H1 (cell line): ENCODE measurements around the gene PSME3. TPM values are rescaled to one million over a fixed set of nuclear protein-coding genes. Genes with fewer than 3 reads are reported as not detected.
"Not testable (repeated sequence)": the region's sequence is repeated elsewhere in the genome, so short reads cannot be mapped to it uniquely, and the experiment has no call there.

Source experiments
- CTCF ChIA-PET: fragments of 300-600 bp; sonication (Branson Sonifier 250); formaldehyde crosslinking; loops from one replicate; lab custom pipeline; 2021; ENCODE audit not compliant: partially characterized antibody; lab: Charles Lee
- POLR2A ChIA-PET: fragments of 300-600 bp; sonication (Branson Sonifier 250); formaldehyde crosslinking; loops from one replicate; lab custom pipeline; 2021; ENCODE audit warnings: inconsistent platforms; ENCODE audit not compliant: partially characterized antibody; lab: Charles Lee
- DNase-seq, 2 experiments: peaks; one replicate each; pipeline versions ENCODE4 v3.0.0 to v3.0.0-alpha.2; 2010 to 2022; ENCODE audit warnings: low spot score in 2 of 2, low read depth in 1 of 2, mixed read lengths in 1 of 2
- FAIRE-seq: peaks from 2 replicates; lab custom pipeline; 2011; peaks lifted over from hg19 to GRCh38; lab: Jason Lieb, UNC
- H2AFZ ChIP-seq: 2 replicates; pipeline ENCODE4 v1.8.1; 2012; ENCODE audit warnings: low read length, inconsistent platforms
- H2AK5ac ChIP-seq: 2 replicates; pipeline ENCODE4 v1.6.1; 2013; ENCODE audit warnings: low read depth, low read length
- H2BK120ac ChIP-seq: replicated peaks from 2 replicates; pipeline ENCODE3; 2013; ENCODE audit warnings: low read depth, low read length, inconsistent platforms
- H2BK12ac ChIP-seq: 2 replicates; pipeline ENCODE4 v1.6.1; 2013; ENCODE audit warnings: low read depth, low read length
- H2BK15ac ChIP-seq: 2 replicates; pipeline ENCODE4 v1.6.1; 2013; ENCODE audit warnings: low read length
- H2BK20ac ChIP-seq: 2 replicates; pipeline ENCODE4 v1.6.1; 2013; ENCODE audit warnings: low read length
- H2BK5ac ChIP-seq: 2 replicates; pipeline ENCODE4 v1.6.1; 2013; ENCODE audit warnings: low read depth, low read length
- H3K14ac ChIP-seq: 2 replicates; pipeline ENCODE4 v1.6.1; 2013; ENCODE audit warnings: inconsistent platforms; ENCODE audit not compliant: insufficient read length
- H3K18ac ChIP-seq: 2 replicates; pipeline ENCODE4 v1.6.1; 2013; ENCODE audit warnings: low read length; ENCODE audit errors: extremely low read depth
- H3K23ac ChIP-seq: 2 replicates; pipeline ENCODE4 v1.6.1; 2013; ENCODE audit warnings: inconsistent platforms; ENCODE audit not compliant: insufficient read length
- H3K23me2 ChIP-seq: 2 replicates; pipeline ENCODE4 v1.6.1; 2013; ENCODE audit warnings: low read depth, low read length
- H3K27ac ChIP-seq: 2 replicates; pipeline ENCODE4 v1.6.1; 2011; ENCODE audit warnings: low read depth, low read length, inconsistent platforms
- H3K27me3 ChIP-seq, 4 experiments: replicated peaks in 1 of 4; 1 replicate in 1 of 4; 2 replicates in 3 of 4; pipeline versions ENCODE4 v1.6.1 to v1.8.1; 2011 to 2013; ENCODE audit warnings: low read length in 3 of 4, mild to moderate bottlenecking in 3 of 4, inconsistent platforms in 2 of 4, mixed read lengths in 2 of 4, moderate library complexity in 1 of 4; ENCODE audit not compliant: control insufficient read depth in 3 of 4, insufficient read depth in 3 of 4; ENCODE audit errors: extremely low read depth in 1 of 4
- H3K36me3 ChIP-seq, 4 experiments: 2 replicates each; pipeline versions ENCODE4 v1.6.1 to v1.8.1; 2011 to 2013; ENCODE audit warnings: mild to moderate bottlenecking in 4 of 4, low read length in 3 of 4, moderate library complexity in 2 of 4, control low read depth in 1 of 4, inconsistent platforms in 1 of 4; ENCODE audit not compliant: insufficient read depth in 4 of 4, control insufficient read depth in 2 of 4
- H3K4ac ChIP-seq: replicated peaks from 2 replicates; pipeline ENCODE3; 2013; ENCODE audit warnings: low read length, low read depth, mixed read lengths, inconsistent platforms; ENCODE audit not compliant: insufficient read length
- H3K4me1 ChIP-seq, 4 experiments: replicated peaks in 1 of 4; 1 replicate in 1 of 4; 2 replicates in 3 of 4; pipeline versions ENCODE4 v1.6.1 to v1.8.1; 2011 to 2013; ENCODE audit warnings: low read length in 3 of 4, inconsistent platforms in 2 of 4, mixed read lengths in 1 of 4; ENCODE audit not compliant: insufficient read depth in 4 of 4, control insufficient read depth in 3 of 4
- H3K4me2 ChIP-seq, 2 experiments: 2 replicates each; pipeline versions ENCODE4 v1.6.1 to v1.8.1; 2011 to 2013; ENCODE audit warnings: low read depth in 2 of 2, low read length in 2 of 2, control low read depth in 1 of 2, inconsistent platforms in 1 of 2, mild to moderate bottlenecking in 1 of 2; ENCODE audit not compliant: insufficient read depth in 1 of 2
- H3K4me3 ChIP-seq, 4 experiments: fragments of 200-600, 300-600 bp in 1 of 4; sonication (generic), shearing (Covaris generic), sonication (Bioruptor Twin) in 1 of 4; 2 replicates each; pipeline versions ENCODE4 v1.5.1 to v1.8.1; 2011 to 2016; ENCODE audit warnings: low read length in 4 of 4, low read depth in 3 of 4, control low read depth in 2 of 4, inconsistent platforms in 2 of 4, mild to moderate bottlenecking in 2 of 4, mixed read lengths in 1 of 4, moderate library complexity in 1 of 4; ENCODE audit not compliant: insufficient read depth in 2 of 4; ENCODE audit errors: extremely low read depth in 1 of 4
- H3K56ac ChIP-seq: replicated peaks from 2 replicates; pipeline ENCODE3; 2013; ENCODE audit warnings: low read depth, mild to moderate bottlenecking, mixed read lengths, low read length, inconsistent platforms; ENCODE audit not compliant: insufficient read length
- H3K79me1 ChIP-seq: 2 replicates; pipeline ENCODE4 v1.6.1; 2013; ENCODE audit warnings: low read depth, low read length, control low read depth
- H3K79me2 ChIP-seq, 2 experiments: 2 replicates each; pipeline versions ENCODE4 v1.6.1 to v1.8.1; 2012 to 2013; ENCODE audit warnings: low read length in 2 of 2, mild to moderate bottlenecking in 2 of 2, inconsistent platforms in 1 of 2; ENCODE audit not compliant: insufficient read depth in 2 of 2, control insufficient read depth in 1 of 2
- H3K9ac ChIP-seq, 4 experiments: replicated peaks in 1 of 4; 1 replicate in 1 of 4; 2 replicates in 3 of 4; pipeline versions ENCODE4 v1.6.1 to v1.8.1; 2011 to 2013; ENCODE audit warnings: low read depth in 3 of 4, low read length in 3 of 4, control low read depth in 2 of 4, mild to moderate bottlenecking in 2 of 4, moderate library complexity in 2 of 4, inconsistent platforms in 1 of 4; ENCODE audit errors: extremely low read depth in 1 of 4
- H3K9me3 ChIP-seq, 2 experiments: 2 replicates each; pipeline versions ENCODE4 v1.6.1 to v1.8.1; 2012 to 2013; ENCODE audit warnings: mild to moderate bottlenecking in 2 of 2, moderate library complexity in 2 of 2, control low read depth in 1 of 2, inconsistent platforms in 1 of 2, low read depth in 1 of 2, low read length in 1 of 2, mixed read lengths in 1 of 2; ENCODE audit not compliant: insufficient read depth in 2 of 2
- H4K20me1 ChIP-seq, 2 experiments: replicated peaks in 1 of 2; 2 replicates each; pipeline versions ENCODE3 to v1.8.1; 2011 to 2013; ENCODE audit warnings: inconsistent platforms in 2 of 2, low read length in 2 of 2, mild to moderate bottlenecking in 1 of 2; ENCODE audit not compliant: insufficient read depth in 2 of 2, control insufficient read depth in 1 of 2
- H4K5ac ChIP-seq: 2 replicates; pipeline ENCODE4 v1.6.1; 2013; ENCODE audit warnings: low read length, low read depth, mixed read lengths, inconsistent platforms; ENCODE audit not compliant: insufficient read length
- H4K8ac ChIP-seq: 2 replicates; pipeline ENCODE4 v1.8.0; 2013; ENCODE audit warnings: mild to moderate bottlenecking, moderate library complexity, low read length, inconsistent platforms; ENCODE audit not compliant: insufficient read depth; ENCODE audit errors: extremely low read depth
- H4K91ac ChIP-seq: replicated peaks from 2 replicates; pipeline ENCODE3; 2013; ENCODE audit warnings: low read length, mixed read lengths, inconsistent platforms; ENCODE audit not compliant: insufficient read length
- WGBS, 2 experiments: shearing (Covaris generic) in 1 of 2; methylation state at CpG; one replicate each; pipeline versions ENCODE4 v1.1.6 to v1.1.7; 2013 to 2015; ENCODE audit warnings: low lambda C conversion rate in 2 of 2, mixed read lengths in 2 of 2, inconsistent platforms in 1 of 2, low coverage in 1 of 2, missing lambda C conversion rate in 1 of 2; ENCODE audit not compliant: insufficient replicate concordance in 2 of 2, insufficient coverage in 1 of 2, insufficient read length in 1 of 2; ENCODE audit errors: extremely low coverage in 1 of 2, missing lambda C conversion rate in 1 of 2; 5-methylcytosine and 5-hydroxymethylcytosine counted together
- polyA plus RNA-seq, 7 experiments: library from polyadenylated mRNA; depleted of rRNA in 3 of 7; stranded (reverse) in 5 of 7; unstranded in 2 of 7; fragments of >200 nt in 5 of 7; fragments of 200-250 nt in 2 of 7; gene quantifications; 1 replicate in 5 of 7; 2 replicates in 1 of 7; 4 replicates in 1 of 7; pipeline versions ENCODE4 v1.2.1 to v1.2.3, GENCODE V29; 2011 to 2013; ENCODE audit warnings: missing spikeins in 2 of 7, mixed read lengths in 2 of 7
- total RNA-seq: library from RNA; stranded (reverse); fragmentation: NEBNext Ultra II Directional; extraction: Animal tissue kit (Norgen Biotek cat#: 25700); gene quantifications from 2 replicates; pipeline ENCODE4 v1.2.1, GENCODE V29; 2021

PSME3 gene
- total and polyA plus RNA-seq, 2 of the 8 experiments (the other 6 are each of a cell fraction or from before 2014, with no cell fraction given), result 149 to 224 TPM

DNA sequence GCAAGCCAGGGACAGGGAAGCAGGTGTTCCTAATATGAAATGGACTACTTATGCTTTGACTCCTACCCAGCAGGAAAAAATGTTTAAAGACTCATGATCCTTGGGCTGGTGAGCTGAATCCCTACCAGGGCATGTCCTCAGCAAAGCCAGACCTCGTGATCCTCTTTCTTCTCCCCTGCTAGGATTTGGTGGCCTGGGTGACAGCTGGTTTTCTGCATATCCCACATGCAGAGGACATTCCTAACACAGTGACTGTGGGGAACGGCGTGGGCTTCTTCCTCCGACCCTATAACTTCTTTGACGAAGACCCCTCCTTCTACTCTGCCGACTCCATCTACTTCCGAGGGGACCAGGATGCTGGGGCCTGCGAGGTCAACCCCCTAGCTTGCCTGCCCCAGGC, 22.9 kb downstream of the PSME3 start:
- not testable (repeated sequence) for H3K4me3 ChIP-seq, H3K23me2 ChIP-seq, H3K56ac ChIP-seq, H3K36me3 ChIP-seq, H3K27ac ChIP-seq, H2BK120ac ChIP-seq, H2BK20ac ChIP-seq, DNase-seq, H3K9me3 ChIP-seq, H3K4me1 ChIP-seq, H4K8ac ChIP-seq, H3K18ac ChIP-seq, H3K4ac ChIP-seq, H3K23ac ChIP-seq, H3K27me3 ChIP-seq, H4K20me1 ChIP-seq, H3K9ac ChIP-seq, H4K5ac ChIP-seq, H3K4me2 ChIP-seq, H2BK15ac ChIP-seq, H3K79me2 ChIP-seq, H2BK5ac ChIP-seq, H2AK5ac ChIP-seq, H3K14ac ChIP-seq, H3K79me1 ChIP-seq, H4K91ac ChIP-seq, H2AFZ ChIP-seq, FAIRE-seq, H2BK12ac ChIP-seq
- POLR2A ChIA-PET, result interaction anchor here (1.1 to 2.7 kb wide), 3 partner anchors 8 to 143 kb away, joined by 3 to 19 read pairs (median 4); partner anchors contain the start of gene AOC2
- CTCF ChIA-PET, result interaction anchor here (1.1 to 6.8 kb wide), 3 partner anchors 11 to 73 kb away, joined by 3 to 55 read pairs (median 13); partner anchors contain the start of gene AOC2
- 86% methylated on average over 5 of the region's 8 CpGs; no CpG with 5 or more reads in 1 of the 2 experiments for WGBS, 2 experiments

DNA sequence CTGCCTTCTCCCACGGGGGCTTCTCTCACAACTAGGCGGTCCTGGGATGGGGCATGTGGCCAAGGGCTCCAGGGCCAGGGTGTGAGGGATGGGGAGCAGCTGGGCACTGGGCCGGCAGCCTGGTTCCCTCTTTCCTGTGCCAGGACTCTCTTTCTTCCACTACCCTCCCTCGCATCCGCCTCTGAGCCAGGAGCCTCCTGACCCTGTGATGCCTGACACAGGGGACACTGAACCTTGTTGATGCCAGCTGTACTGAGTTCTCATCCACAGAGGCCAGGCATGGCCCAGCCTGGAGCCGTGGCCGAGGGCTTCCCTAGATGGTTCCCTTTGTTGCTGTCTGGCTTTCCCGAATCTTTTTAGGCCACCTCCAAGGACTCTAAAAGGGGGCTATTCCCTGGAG, 23.3 kb downstream of the PSME3 start:
- not testable (repeated sequence) for H2BK12ac ChIP-seq, H3K23me2 ChIP-seq, H3K4me3 ChIP-seq, H4K91ac ChIP-seq, H2AK5ac ChIP-seq, H3K27me3 ChIP-seq, H2AFZ ChIP-seq, H2BK5ac ChIP-seq, H3K18ac ChIP-seq, H3K4ac ChIP-seq, H4K5ac ChIP-seq, H3K4me1 ChIP-seq, H3K23ac ChIP-seq, DNase-seq, H4K20me1 ChIP-seq, H2BK20ac ChIP-seq, H3K4me2 ChIP-seq, H4K8ac ChIP-seq, H3K79me2 ChIP-seq, H3K27ac ChIP-seq, H3K9me3 ChIP-seq, FAIRE-seq, H3K14ac ChIP-seq, H3K79me1 ChIP-seq, H2BK120ac ChIP-seq, H3K36me3 ChIP-seq, H2BK15ac ChIP-seq, H3K56ac ChIP-seq, H3K9ac ChIP-seq
- WGBS, 2 experiments, result 81% methylated on average over 5 of the region's 8 CpGs; no CpG with 5 or more reads in 1 of the 2 experiments
- ChIA-PET POLR2A (interaction anchor here (1.4 to 2.8 kb wide), 2 partner anchors 8 to 11 kb away, joined by 4 to 14 read pairs; partner anchors contain the start of gene AOC2), CTCF (interaction anchor here (1.6 to 6.8 kb wide), 3 partner anchors 11 to 73 kb away, joined by 7 to 55 read pairs (median 13); partner anchors contain the start of gene AOC2)
